WTC11 (cell line): ENCODE data around the gene BOC. TPM values are rescaled to one million over a fixed set of nuclear protein-coding genes. Genes with fewer than 3 reads are reported as not detected.

Source experiments
- ATAC-seq: fragments of 200-7000 bp; cut with Tn5 transposase; 2 replicates; pipeline ENCODE4 v1.10.0; 2021; ENCODE audit warnings: mild to moderate bottlenecking, moderate library complexity
- CTCF ChIA-PET: fragments of 300-600 bp; sonication (Branson Sonifier 250); formaldehyde crosslinking; loops from one replicate; lab custom pipeline; 2021; ENCODE audit warnings: antibody characterized with exemption; lab: Charles Lee
- POLR2A ChIA-PET: fragments of 350-600 bp; sonication (Branson Sonifier 250); formaldehyde crosslinking; loops from one replicate; lab custom pipeline; 2021; ENCODE audit warnings: antibody characterized with exemption; lab: Charles Lee
- DNase-seq: peaks from one replicate; pipeline ENCODE4 v3.0.0; 2021; ENCODE audit warnings: low spot score
- H3K27ac Mint-ChIP-seq: 2 replicates; pipeline ENCODE4 v1.8.0; 2021; ENCODE audit warnings: mixed read lengths
- H3K27me3 Mint-ChIP-seq: 2 replicates; pipeline ENCODE4 v1.8.0; 2021; ENCODE audit warnings: low read depth, mild to moderate bottlenecking, moderate library complexity, mixed read lengths
- H3K36me3 Mint-ChIP-seq: 2 replicates; pipeline ENCODE4 v1.8.0; 2021; ENCODE audit warnings: mixed read lengths
- H3K4me1 Mint-ChIP-seq: 2 replicates; pipeline ENCODE4 v1.8.0; 2022; ENCODE audit warnings: mixed read lengths
- H3K4me3 Mint-ChIP-seq: 2 replicates; pipeline ENCODE4 v1.8.0; 2021; ENCODE audit warnings: mild to moderate bottlenecking, moderate library complexity, mixed read lengths
- H3K9me3 Mint-ChIP-seq: 2 replicates; pipeline ENCODE4 v1.8.0; 2021; ENCODE audit warnings: mixed read lengths
- AFF4 ChIP-seq: sonication (generic); formaldehyde crosslinking; IDR thresholded peaks from 2 replicates; pipeline ENCODE4 v1.8.1; 2023; ENCODE audit warnings: mild to moderate bottlenecking, missing genetic modification reagents, borderline replicate concordance
- ARID4B ChIP-seq: sonication (generic); formaldehyde crosslinking; IDR thresholded peaks from 2 replicates; pipeline ENCODE4 v1.8.0; 2023; ENCODE audit warnings: missing genetic modification reagents, mild to moderate bottlenecking, borderline replicate concordance
- CBFB ChIP-seq: sonication (generic); formaldehyde crosslinking; IDR thresholded peaks from 2 replicates; pipeline ENCODE4 v1.8.1; 2022; ENCODE audit warnings: mild to moderate bottlenecking, low read depth, missing genetic modification reagents
- ELF4 ChIP-seq: sonication (generic); formaldehyde crosslinking; IDR thresholded peaks from 2 replicates; pipeline ENCODE4 v1.8.1; 2022; ENCODE audit warnings: low read depth, mild to moderate bottlenecking, moderate library complexity, missing genetic modification reagents
- ERG ChIP-seq: fragments of 250-450 bp; sonication (Bioruptor Pico); IDR thresholded peaks from 2 replicates; pipeline ENCODE4 v1.8.0; 2021; ENCODE audit warnings: mild to moderate bottlenecking
- FOXK1 ChIP-seq: sonication (generic); formaldehyde crosslinking; IDR thresholded peaks from 2 replicates; pipeline ENCODE4 v1.8.0; 2022; ENCODE audit warnings: mild to moderate bottlenecking, moderate library complexity, missing genetic modification reagents
- FOXP1 ChIP-seq: sonication (generic); formaldehyde crosslinking; IDR thresholded peaks from 2 replicates; pipeline ENCODE4 v1.8.0; 2022; ENCODE audit warnings: missing genetic modification reagents, mild to moderate bottlenecking, moderate library complexity, borderline replicate concordance
- GRHL2 ChIP-seq: fragments of 250-450 bp; sonication (Bioruptor Pico); IDR thresholded peaks from 2 replicates; pipeline ENCODE4 v1.8.0; 2022; ENCODE audit warnings: mild to moderate bottlenecking, moderate library complexity; ENCODE audit not compliant: insufficient replicate concordance, severe bottlenecking
- GTF2I ChIP-seq: fragments of 250-450 bp; sonication (Bioruptor Pico); conservative IDR thresholded peaks from 2 replicates; pipeline ENCODE4 v1.4.0; 2021; ENCODE audit warnings: mild to moderate bottlenecking
- MLX ChIP-seq: sonication (generic); formaldehyde crosslinking; IDR thresholded peaks from 2 replicates; pipeline ENCODE4 v1.8.1; 2023; ENCODE audit warnings: mild to moderate bottlenecking, missing genetic modification reagents, moderate library complexity
- MXD4 ChIP-seq: fragments of 250-450 bp; sonication (Bioruptor Pico); IDR thresholded peaks from 2 replicates; pipeline ENCODE4 v1.8.0; 2021; ENCODE audit warnings: mild to moderate bottlenecking, moderate library complexity, borderline replicate concordance
- STAT6 ChIP-seq: sonication (generic); formaldehyde crosslinking; conservative IDR thresholded peaks from 2 replicates; pipeline ENCODE4 v1.8.1; 2023; ENCODE audit warnings: mild to moderate bottlenecking, low read depth, missing genetic modification reagents, moderate library complexity
- USF2 ChIP-seq: sonication (generic); formaldehyde crosslinking; IDR thresholded peaks from 2 replicates; pipeline ENCODE4 v1.8.1; 2023; ENCODE audit warnings: mild to moderate bottlenecking, missing genetic modification reagents, moderate library complexity
- ZNF232 ChIP-seq: sonication (generic); formaldehyde crosslinking; IDR thresholded peaks from 2 replicates; pipeline ENCODE4 v1.8.0; 2022; ENCODE audit warnings: mild to moderate bottlenecking, missing genetic modification reagents
- ZNF425 ChIP-seq: fragments of 250-450 bp; sonication (Bioruptor Pico); conservative IDR thresholded peaks from 2 replicates; pipeline ENCODE4 v1.9.0; 2021; ENCODE audit warnings: mild to moderate bottlenecking
- ZNF671 ChIP-seq: fragments of 250-450 bp; sonication (Bioruptor Pico); IDR thresholded peaks from 2 replicates; pipeline ENCODE4 v1.8.0; 2021; ENCODE audit warnings: mild to moderate bottlenecking
- total RNA-seq: library from RNA; stranded (reverse); gene quantifications from 3 replicates; pipeline ENCODE4 v1.2.3, GENCODE V29; 2021

The BOC gene
- total RNA-seq, 1 experiment from 2014 or later = 8.0 TPM

GRCh38 chr3:113166357-113166718 is 45.0 kb upstream of the BOC start:
- ChIA-PET CTCF (interaction anchor here (0.7 to 1.5 kb wide), 6 partner anchors 45 to 122 kb away, joined by 3 to 8 read pairs (median 4); partner anchors contain the start of gene BOC), POLR2A (no interaction called here)
- TF ChIP-seq GTF2I (no peak), STAT6 (no peak), ZNF425 (CRISPR knock-in tag) (no peak), MLX (CRISPR knock-in tag) (no peak), MXD4 (no peak), ZNF232 (no peak), ELF4 (no peak), ZNF671 (CRISPR knock-in tag) (no peak), USF2 (no peak), FOXK1 (CRISPR knock-in tag) (no peak), CBFB (CRISPR knock-in tag) (no peak), FOXP1 (CRISPR knock-in tag) (no peak), GRHL2 (CRISPR knock-in tag) (no peak)
- Mint-ChIP-seq H3K4me1 (peaks cover 16% of the 10 kb centered on the region), H3K9me3 (no peaks in the 10 kb centered on the region), H3K36me3 (no peaks in the 10 kb centered on the region), H3K27ac (no peak overlapping the region), H3K4me3 (no peak overlapping the region), H3K27me3 (no peaks in the 10 kb centered on the region)
- no peak for ATAC-seq
- DNase-seq = no peak

- Mint-ChIP-seq H3K27me3 (no peaks in the 10 kb centered on the region), H3K4me1 (peaks cover 16% of the 10 kb centered on the region), H3K9me3 (peaks cover 5% of the 10 kb centered on the region), H3K27ac (no peak overlapping the region), H3K4me3 (no peak overlapping the region), H3K36me3 (no peaks in the 10 kb centered on the region)
- ChIA-PET POLR2A (no interaction called here), CTCF (interaction anchor here (1.1 to 1.5 kb wide), 5 partner anchors 44 to 121 kb away, joined by 3 to 8 read pairs (median 4); partner anchors contain the start of gene BOC)
- ATAC-seq (peak; percentile 78), DNase-seq (peak; percentile 35)
- TF ChIP-seq ARID4B (CRISPR knock-in tag) (no peak), AFF4 (CRISPR knock-in tag) (no peak), ERG (CRISPR knock-in tag) (no peak), ELF4 (no peak)
Observed at GRCh38 chr3:113166719-113167492, 44.5 kb upstream of the BOC start.
